Kidney (tissue), 14 donors: ENCODE results near the gene DIPK1A. TPM values are rescaled to one million over a fixed set of nuclear protein-coding genes. Genes with fewer than 3 reads are reported as not detected.

Experiments
- DNase-seq, 5 donors: peaks; one replicate each; pipeline ENCODE4 v3.0.0-alpha.2; 2013 to 2020
- FAIRE-seq: peaks from 2 replicates; lab custom pipeline; 2012; peaks lifted over from hg19 to GRCh38; lab: Jason Lieb, UNC
- H3K27ac ChIP-seq, 2 donors: one replicate each; pipeline ENCODE4 v1.7.0; 2013; ENCODE audit warnings: low read depth in 2 of 2, low read length in 2 of 2, inconsistent platforms in 1 of 2
- H3K27me3 ChIP-seq: one replicate; pipeline ENCODE4 v1.7.1; 2013; ENCODE audit warnings: low read length, inconsistent platforms; ENCODE audit not compliant: control insufficient read depth, insufficient read depth
- H3K36me3 ChIP-seq, 3 donors: one replicate each; pipeline versions ENCODE4 v1.7.0 to v1.7.1; 2013; ENCODE audit warnings: low read length in 3 of 3, control low read depth in 1 of 3, inconsistent platforms in 1 of 3; ENCODE audit not compliant: insufficient read depth in 3 of 3, control insufficient read depth in 2 of 3
- H3K4me1 ChIP-seq, 3 donors: one replicate each; pipeline versions ENCODE4 v1.7.0 to v1.7.1; 2013; ENCODE audit warnings: low read length in 3 of 3, inconsistent platforms in 1 of 3, low read depth in 1 of 3; ENCODE audit not compliant: control insufficient read depth in 2 of 3, insufficient read depth in 2 of 3
- H3K4me3 ChIP-seq, 3 donors: one replicate each; pipeline versions ENCODE4 v1.7.0 to v1.8.1; 2013; ENCODE audit warnings: low read length in 3 of 3, control low read depth in 1 of 3, inconsistent platforms in 1 of 3
- H3K9ac ChIP-seq, 3 donors: one replicate each; pipeline versions ENCODE4 v1.7.0 to v1.7.1; 2013; ENCODE audit warnings: low read length in 3 of 3, control low read depth in 1 of 3, inconsistent platforms in 1 of 3
- H3K9me3 ChIP-seq, 3 donors: one replicate each; pipeline versions ENCODE4 v1.7.0 to v1.7.1; 2013; ENCODE audit warnings: low read length in 3 of 3, control low read depth in 1 of 3, inconsistent platforms in 1 of 3; ENCODE audit not compliant: control insufficient read depth in 2 of 3, insufficient read depth in 1 of 3
- intact Hi-C: fragments of 100-400 bp; cut with DNase I; formaldehyde crosslinking; loops from one replicate; pipeline ENCODE4 v1.11.1; 2022
- polyA plus RNA-seq: library from polyadenylated mRNA; stranded (reverse); fragments of 350-450 nt; fragmentation: Illumina TruSeq; extraction: RNeasy Lipid Tissue Mini Kit (QIAGEN cat#74804); gene quantifications from one replicate; pipeline ENCODE4 v1.2.3, GENCODE V29; 2014; ENCODE audit warnings: low read depth, low replicate concordance; ENCODE audit not compliant: insufficient read depth
- total RNA-seq: library from RNA; stranded (reverse); fragmentation: NEBNext Ultra II Directional; extraction: Animal tissue kit (Norgen Biotek cat#: 25700); gene quantifications from one replicate; pipeline ENCODE4 v1.2.1, GENCODE V29; 2021
- TF ChIP-seq, protein P1 (sequence below): IDR thresholded peaks from 3 replicates; pipeline ENCODE4 v1.5.1; 2012; ENCODE audit warnings: mild to moderate bottlenecking, moderate library complexity, borderline replicate concordance; ENCODE audit not compliant: insufficient read depth; ENCODE audit errors: extremely low read depth
- donor health status: control.
- donor health status: control.
- donor health status: control.
- donor health status: control.
- donor health status: control.
- donor health status: DM: yes; HTN: yes; CAD: no.
- donor health status: Normal renal cell carcinoma (clear cell type).

Gene DIPK1A
- total and polyA plus RNA-seq, 2 donors from 2014 or later: 4.0 to 6.1 TPM

DNA sequence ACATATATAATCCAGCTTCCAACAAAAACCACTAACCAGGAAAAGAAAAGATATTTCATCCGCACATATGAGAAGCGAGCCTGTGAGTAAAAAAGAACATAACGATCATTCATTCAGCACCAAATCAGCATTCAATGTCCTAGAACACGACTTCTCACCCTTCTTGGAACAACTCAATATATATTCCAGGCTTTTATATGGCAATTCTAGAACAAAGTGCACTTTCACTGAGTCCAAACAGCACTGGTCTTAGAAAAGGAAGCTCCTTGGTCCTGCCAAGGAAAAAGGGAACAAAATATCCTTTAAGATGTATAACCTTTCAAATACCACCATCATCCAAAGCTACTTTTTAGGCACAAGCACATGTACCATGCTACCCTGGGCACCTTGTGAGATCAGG, 84.9 kb downstream of the DIPK1A start:
- no peak overlapping the region for H3K4me3 ChIP-seq
- intact Hi-C loops: no loop called here
- no peaks in the 10 kb centered on the region for H3K4me1 ChIP-seq
- no peak for FAIRE-seq
- peaks cover 0 to 6% (median 0%) of the 10 kb centered on the region in 3 donors for H3K9me3 ChIP-seq
- H3K27me3 ChIP-seq: no peaks in the 10 kb centered on the region
- no peak for DNase-seq
- TF ChIP-seq, protein P1, sequence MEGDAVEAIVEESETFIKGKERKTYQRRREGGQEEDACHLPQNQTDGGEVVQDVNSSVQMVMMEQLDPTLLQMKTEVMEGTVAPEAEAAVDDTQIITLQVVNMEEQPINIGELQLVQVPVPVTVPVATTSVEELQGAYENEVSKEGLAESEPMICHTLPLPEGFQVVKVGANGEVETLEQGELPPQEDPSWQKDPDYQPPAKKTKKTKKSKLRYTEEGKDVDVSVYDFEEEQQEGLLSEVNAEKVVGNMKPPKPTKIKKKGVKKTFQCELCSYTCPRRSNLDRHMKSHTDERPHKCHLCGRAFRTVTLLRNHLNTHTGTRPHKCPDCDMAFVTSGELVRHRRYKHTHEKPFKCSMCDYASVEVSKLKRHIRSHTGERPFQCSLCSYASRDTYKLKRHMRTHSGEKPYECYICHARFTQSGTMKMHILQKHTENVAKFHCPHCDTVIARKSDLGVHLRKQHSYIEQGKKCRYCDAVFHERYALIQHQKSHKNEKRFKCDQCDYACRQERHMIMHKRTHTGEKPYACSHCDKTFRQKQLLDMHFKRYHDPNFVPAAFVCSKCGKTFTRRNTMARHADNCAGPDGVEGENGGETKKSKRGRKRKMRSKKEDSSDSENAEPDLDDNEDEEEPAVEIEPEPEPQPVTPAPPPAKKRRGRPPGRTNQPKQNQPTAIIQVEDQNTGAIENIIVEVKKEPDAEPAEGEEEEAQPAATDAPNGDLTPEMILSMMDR: no peak
- no peak overlapping the region for H3K27ac ChIP-seq
- H3K9ac ChIP-seq: no peak overlapping the region
- no peaks in the 10 kb centered on the region for H3K36me3 ChIP-seq

DNA sequence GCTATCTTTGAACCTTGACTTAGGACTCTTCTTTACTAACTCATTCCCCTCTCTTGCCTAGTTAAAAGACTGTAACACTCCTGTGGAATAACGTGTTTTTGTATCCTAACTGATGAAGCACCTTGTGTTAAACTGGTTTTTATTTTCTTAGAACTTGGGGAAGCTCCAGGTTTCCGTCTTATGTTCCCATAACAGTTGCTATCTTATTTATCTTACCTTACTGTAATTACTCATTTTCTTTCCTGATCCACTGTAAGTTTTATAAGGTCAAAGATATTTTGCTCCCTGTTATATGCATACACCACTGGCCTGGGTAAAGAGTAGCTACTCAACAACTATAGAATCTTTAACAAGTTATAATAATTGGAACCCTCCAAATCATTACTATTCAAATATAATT, 86.3 kb downstream of the DIPK1A start:
- H3K36me3 ChIP-seq: no peaks in the 10 kb centered on the region
- H3K27me3 ChIP-seq: no peaks in the 10 kb centered on the region
- H3K9ac ChIP-seq: no peak overlapping the region
- intact Hi-C loops: no loop called here
- DNase-seq (no peak), FAIRE-seq (no peak)
- TF ChIP-seq, protein P1: no peak
- no peak overlapping the region for H3K4me3 ChIP-seq
- no peaks in the 10 kb centered on the region for H3K4me1 ChIP-seq
- peaks cover 0 to 6% (median 0%) of the 10 kb centered on the region in 3 donors for H3K9me3 ChIP-seq
- H3K27ac ChIP-seq: no peak overlapping the region

DNA sequence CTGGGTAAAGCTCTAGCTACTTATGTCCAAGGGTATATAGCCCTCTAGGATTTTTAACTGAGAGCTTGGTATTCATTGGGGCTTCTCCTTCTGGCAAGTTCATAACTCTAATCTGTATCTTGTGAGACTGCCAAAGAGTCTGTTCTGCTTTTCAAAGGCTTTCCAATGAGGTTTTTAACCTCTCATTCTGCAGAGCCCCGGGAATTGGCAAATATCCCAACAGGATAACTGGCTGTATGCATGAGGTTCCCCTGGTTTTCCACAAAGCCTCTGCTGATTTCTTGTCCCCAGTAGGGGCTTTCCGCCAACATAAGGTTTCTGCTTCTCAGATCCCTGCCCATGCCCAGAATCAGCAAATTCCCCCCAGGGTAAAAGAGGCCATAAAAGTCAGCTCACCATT, 88.5 kb downstream of the DIPK1A start:
- H3K9ac ChIP-seq: no peak overlapping the region
- TF ChIP-seq, protein P1: no peak
- intact Hi-C loops: no loop called here
- peaks cover 0 to 6% (median 0%) of the 10 kb centered on the region in 3 donors for H3K9me3 ChIP-seq
- no peaks in the 10 kb centered on the region for H3K27me3 ChIP-seq
- no peaks in the 10 kb centered on the region for H3K4me1 ChIP-seq
- DNase-seq (no peak), FAIRE-seq (no peak)
- no peak overlapping the region for H3K27ac ChIP-seq
- H3K36me3 ChIP-seq: no peaks in the 10 kb centered on the region
- no peak overlapping the region for H3K4me3 ChIP-seq

DNA sequence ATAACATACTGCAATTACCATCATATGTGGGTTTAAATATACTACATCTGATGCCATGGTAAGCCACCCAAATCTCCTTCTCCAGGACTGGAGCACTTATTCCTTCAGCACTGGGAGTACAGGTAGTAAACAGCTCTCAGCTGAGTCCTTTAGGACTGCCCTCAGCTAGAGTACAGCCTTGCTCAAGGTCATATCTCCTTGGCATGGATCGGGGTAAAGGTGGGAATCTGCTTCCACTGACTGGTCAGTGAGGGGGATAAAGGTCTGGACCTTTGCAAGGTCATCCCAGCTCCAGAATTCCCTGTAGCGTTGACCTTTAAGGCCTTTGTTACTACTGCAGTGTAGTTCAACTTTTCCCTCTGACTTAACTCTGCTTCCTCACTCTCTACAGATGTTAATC, 90.7 kb downstream of the DIPK1A start:
- TF ChIP-seq, protein P1: no peak
- no peak for DNase-seq
- Histone ChIP-seq H3K4me1 (no peaks in the 10 kb centered on the region), H3K9ac (no peak overlapping the region), H3K9me3 (peaks cover 0 to 6% (median 0%) of the 10 kb centered on the region in 3 donors), H3K4me3 (no peak overlapping the region), H3K27me3 (no peaks in the 10 kb centered on the region), H3K27ac (no peak overlapping the region), H3K36me3 (no peaks in the 10 kb centered on the region)
- intact Hi-C loops: no loop called here
- no peak for FAIRE-seq
